PC-9 (cell line): Measurements from ENCODE around the gene ADGRB3. TPM values are rescaled to one million over a fixed set of nuclear protein-coding genes. Genes with fewer than 3 reads are reported as not detected.

Experiments
- BruUV-seq: library from RNA; stranded (reverse); fragments of 400-500 nt; replicated peaks from 2 replicates; lab custom pipeline; 2021; lab: Mats Ljungman, UMichigan
- CTCF ChIA-PET: fragments of 300-600 bp; sonication (Branson Sonifier 250); formaldehyde crosslinking; loops from one replicate; lab custom pipeline; 2022; ENCODE audit warnings: antibody characterized with exemption; lab: Charles Lee
- POLR2A ChIA-PET: fragments of 300-600 bp; sonication (Branson Sonifier 250); formaldehyde crosslinking; loops from one replicate; lab custom pipeline; 2022; ENCODE audit warnings: antibody characterized with exemption; ENCODE audit not compliant: unreplicated experiment; lab: Charles Lee
- DNase-seq, 2 experiments: peaks; one replicate each; pipeline versions ENCODE4 v3.0.0 to v3.0.0-alpha.2; 2015 to 2022; ENCODE audit warnings: mixed read lengths in 1 of 2
- H2AFZ ChIP-seq: fragments of 200-600 bp; sonication (generic); 2 replicates; pipeline ENCODE4 v1.8.1; 2017; ENCODE audit warnings: antibody characterized with exemption
- H3F3A ChIP-seq: fragments of 200-600 bp; sonication (generic); 2 replicates; pipeline ENCODE4 v1.8.1; 2017; ENCODE audit warnings: antibody characterized with exemption, mild to moderate bottlenecking, low read depth; ENCODE audit not compliant: insufficient read depth
- H3K27ac ChIP-seq: fragments of 200-600 bp; sonication (generic); 2 replicates; pipeline ENCODE4 v1.6.1; 2016; ENCODE audit warnings: mixed run types
- H3K27me3 ChIP-seq: fragments of 200-600 bp; sonication (generic); 2 replicates; pipeline ENCODE4 v1.6.1; 2016; ENCODE audit warnings: low read depth, mixed run types; ENCODE audit not compliant: insufficient read depth
- H3K36me3 ChIP-seq: fragments of 200-600 bp; sonication (generic); 2 replicates; pipeline ENCODE4 v1.6.1; 2016; ENCODE audit warnings: low read depth, mixed run types
- H3K4me1 ChIP-seq: fragments of 200-600 bp; sonication (generic); replicated peaks from 2 replicates; pipeline ENCODE4 v1.6.1; 2016; ENCODE audit warnings: mixed run types; ENCODE audit not compliant: insufficient read depth
- H3K4me2 ChIP-seq: fragments of 200-600 bp; sonication (generic); 2 replicates; pipeline ENCODE4 v1.6.1; 2017; ENCODE audit warnings: mixed run types
- H3K4me3 ChIP-seq: fragments of 200-600 bp; sonication (generic); 2 replicates; pipeline ENCODE4 v1.6.1; 2016; ENCODE audit warnings: mixed run types
- H3K79me2 ChIP-seq: fragments of 200-600 bp; sonication (generic); 2 replicates; pipeline ENCODE4 v1.6.1; 2017; ENCODE audit warnings: low read depth, mixed run types
- H3K9me2 ChIP-seq: fragments of 200-600 bp; sonication (generic); 2 replicates; pipeline ENCODE4 v1.8.1; 2017; ENCODE audit warnings: mild to moderate bottlenecking; ENCODE audit not compliant: insufficient read depth
- H3K9me3 ChIP-seq: fragments of 200-600 bp; sonication (generic); 2 replicates; pipeline ENCODE4 v1.8.1; 2016; ENCODE audit warnings: low read depth; ENCODE audit not compliant: insufficient read depth
- H4K20me1 ChIP-seq: fragments of 200-600 bp; sonication (generic); 2 replicates; pipeline ENCODE4 v1.8.1; 2017; ENCODE audit not compliant: insufficient read depth
- EZH2 ChIP-seq: fragments of 200-600 bp; sonication (generic); IDR thresholded peaks from 2 replicates; pipeline ENCODE4 v1.8.0; 2017; ENCODE audit warnings: antibody characterized with exemption, low read depth
- intact Hi-C: fragments of 100-400 bp; cut with micrococcal nuclease; formaldehyde crosslinking; loops from one replicate; pipeline ENCODE4 v1.10.0; 2022; ENCODE audit not compliant: unreplicated experiment
- total RNA-seq: library from RNA; stranded (reverse); gene quantifications from 2 replicates; pipeline ENCODE4 v1.2.3, GENCODE V29; 2021
- TF ChIP-seq, protein P1 (sequence below): fragments of 200-600 bp; sonication (generic); conservative IDR thresholded peaks from 2 replicates; pipeline ENCODE4 v1.6.1; 2017; ENCODE audit warnings: mixed run types, antibody characterized with exemption, mild to moderate bottlenecking, moderate library complexity

The ADGRB3 gene
- total RNA-seq, 1 experiment from 2014 or later = not detected

DNA sequence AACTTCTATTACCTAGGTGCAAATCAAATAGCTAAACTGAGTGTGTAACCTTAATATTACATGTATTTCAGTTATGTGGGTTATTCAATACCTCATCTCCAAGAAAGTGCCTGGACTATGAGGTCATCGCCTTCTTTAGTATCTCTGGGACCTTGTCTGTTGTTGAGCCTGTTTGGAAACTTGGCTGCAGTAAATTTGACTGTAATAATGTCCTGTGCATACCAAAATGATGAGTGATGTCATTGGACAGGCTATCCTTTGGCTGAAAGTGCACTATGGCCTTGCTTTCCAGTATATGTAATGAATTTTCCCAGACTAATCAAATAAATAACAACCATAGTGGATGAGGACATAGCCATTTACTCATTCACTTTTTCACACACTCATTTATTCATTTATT, 455.1 kb downstream of the ADGRB3 start:
- H2AFZ ChIP-seq = no peak overlapping the region
- no peaks in the 10 kb centered on the region for H3K9me3 ChIP-seq
- no peak overlapping the region for H3K4me2 ChIP-seq
- no peaks in the 10 kb centered on the region for H3K79me2 ChIP-seq
- TF ChIP-seq EZH2 = no peak
- TF ChIP-seq, protein P1, sequence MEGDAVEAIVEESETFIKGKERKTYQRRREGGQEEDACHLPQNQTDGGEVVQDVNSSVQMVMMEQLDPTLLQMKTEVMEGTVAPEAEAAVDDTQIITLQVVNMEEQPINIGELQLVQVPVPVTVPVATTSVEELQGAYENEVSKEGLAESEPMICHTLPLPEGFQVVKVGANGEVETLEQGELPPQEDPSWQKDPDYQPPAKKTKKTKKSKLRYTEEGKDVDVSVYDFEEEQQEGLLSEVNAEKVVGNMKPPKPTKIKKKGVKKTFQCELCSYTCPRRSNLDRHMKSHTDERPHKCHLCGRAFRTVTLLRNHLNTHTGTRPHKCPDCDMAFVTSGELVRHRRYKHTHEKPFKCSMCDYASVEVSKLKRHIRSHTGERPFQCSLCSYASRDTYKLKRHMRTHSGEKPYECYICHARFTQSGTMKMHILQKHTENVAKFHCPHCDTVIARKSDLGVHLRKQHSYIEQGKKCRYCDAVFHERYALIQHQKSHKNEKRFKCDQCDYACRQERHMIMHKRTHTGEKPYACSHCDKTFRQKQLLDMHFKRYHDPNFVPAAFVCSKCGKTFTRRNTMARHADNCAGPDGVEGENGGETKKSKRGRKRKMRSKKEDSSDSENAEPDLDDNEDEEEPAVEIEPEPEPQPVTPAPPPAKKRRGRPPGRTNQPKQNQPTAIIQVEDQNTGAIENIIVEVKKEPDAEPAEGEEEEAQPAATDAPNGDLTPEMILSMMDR = no peak
- no peak for DNase-seq
- H4K20me1 ChIP-seq = no peaks in the 10 kb centered on the region
- CTCF ChIA-PET = no interaction called here
- no peaks in the 10 kb centered on the region for H3K4me1 ChIP-seq
- H3K9me2 ChIP-seq = no peaks in the 10 kb centered on the region
- no peak overlapping the region for H3K27ac ChIP-seq
- H3K27me3 ChIP-seq = no peaks in the 10 kb centered on the region
- POLR2A ChIA-PET = no interaction called here
- no peaks in the 10 kb centered on the region for H3K36me3 ChIP-seq
- H3F3A ChIP-seq = no peaks in the 10 kb centered on the region
- H3K4me3 ChIP-seq = no peak overlapping the region
- intact Hi-C loops = no loop called here
- no TSS peak for BruUV-seq

DNA sequence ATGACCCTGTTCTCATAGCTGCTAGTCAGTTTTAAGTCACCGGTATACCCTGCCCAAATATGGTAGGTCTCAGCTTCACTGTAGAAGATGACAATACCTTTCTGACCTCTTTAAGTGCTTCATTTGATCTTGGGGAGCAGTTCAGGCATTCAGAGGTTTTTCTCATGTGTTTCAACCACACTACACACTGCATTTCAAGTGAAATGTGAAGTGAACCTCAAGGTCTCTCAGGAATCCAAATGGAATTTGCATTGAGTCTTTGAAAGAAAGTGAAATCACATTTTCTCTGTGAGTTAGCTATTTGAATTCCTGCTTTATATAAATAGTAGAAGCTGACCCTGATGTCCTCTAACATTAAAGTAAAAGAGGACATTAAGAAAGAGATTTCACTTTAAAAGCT, 461.6 kb downstream of the ADGRB3 start:
- Histone ChIP-seq H4K20me1 (no peaks in the 10 kb centered on the region), H3K4me3 (no peak overlapping the region), H3K9me2 (no peaks in the 10 kb centered on the region), H3F3A (no peaks in the 10 kb centered on the region), H3K4me1 (no peaks in the 10 kb centered on the region), H2AFZ (no peak overlapping the region), H3K9me3 (no peaks in the 10 kb centered on the region), H3K4me2 (no peak overlapping the region), H3K36me3 (no peaks in the 10 kb centered on the region), H3K79me2 (no peaks in the 10 kb centered on the region), H3K27me3 (no peaks in the 10 kb centered on the region), H3K27ac (no peak overlapping the region)
- ChIA-PET POLR2A (no interaction called here), CTCF (no interaction called here)
- no TSS peak for BruUV-seq
- no peak for DNase-seq
- TF ChIP-seq, protein P1 = no peak
- no peak for TF ChIP-seq EZH2
- intact Hi-C loops = no loop called here

DNA sequence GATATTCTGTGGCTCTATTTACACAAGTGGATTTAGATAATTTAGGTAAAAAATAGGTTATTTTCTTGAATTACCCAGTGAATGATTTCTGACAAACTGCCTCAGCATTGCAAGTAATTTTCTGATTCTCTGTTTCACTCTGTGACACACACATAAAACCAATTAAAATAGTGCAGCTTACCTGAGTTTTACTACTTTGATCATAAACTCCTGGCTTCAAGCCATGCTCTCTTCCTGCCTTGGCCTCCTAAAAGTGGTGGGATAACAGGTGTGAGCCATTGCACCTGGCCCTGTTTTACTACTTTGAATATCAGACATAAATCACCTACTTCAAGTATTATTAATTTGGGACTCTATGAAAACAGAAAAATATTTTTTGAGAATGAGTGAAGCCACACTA, 462.9 kb downstream of the ADGRB3 start:
- intact Hi-C loops = no loop called here
- no peaks in the 10 kb centered on the region for H3K36me3 ChIP-seq
- H2AFZ ChIP-seq = no peak overlapping the region
- ChIA-PET POLR2A (no interaction called here), CTCF (no interaction called here)
- H3K9me2 ChIP-seq = no peaks in the 10 kb centered on the region
- no peaks in the 10 kb centered on the region for H3K27me3 ChIP-seq
- no peaks in the 10 kb centered on the region for H3K4me1 ChIP-seq
- H4K20me1 ChIP-seq = no peaks in the 10 kb centered on the region
- H3K4me2 ChIP-seq = no peak overlapping the region
- DNase-seq = no peak
- BruUV-seq = no TSS peak
- H3K27ac ChIP-seq = no peak overlapping the region
- H3K79me2 ChIP-seq = no peaks in the 10 kb centered on the region
- no peak for TF ChIP-seq EZH2
- TF ChIP-seq, protein P1 = no peak
- H3F3A ChIP-seq = no peaks in the 10 kb centered on the region
- no peak overlapping the region for H3K4me3 ChIP-seq
- H3K9me3 ChIP-seq = no peaks in the 10 kb centered on the region
